Glomerular visceral epithelial cell (primary cell): ENCODE data around the gene ANK3.

Experiments
- DNase-seq: peaks from one replicate; pipeline ENCODE4 v3.0.0-alpha.2; 2016; ENCODE audit errors: extremely low spot score

Gene ANK3

DNA sequence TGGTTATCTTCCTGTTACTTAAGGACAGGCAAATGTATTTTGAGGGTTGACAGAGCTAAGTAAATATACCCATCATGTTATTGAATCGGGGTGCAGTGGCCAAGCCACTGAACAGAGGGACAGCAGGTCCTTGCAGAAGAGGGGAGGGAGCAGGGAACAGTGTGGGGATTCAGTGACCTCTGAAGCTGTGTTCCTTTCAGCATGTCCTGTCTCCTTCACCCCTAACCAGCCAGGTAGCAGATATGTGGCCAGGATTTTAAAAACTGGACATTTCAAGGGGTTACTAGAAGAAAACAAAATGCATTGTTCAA is 12.7 kb downstream of the ANK3 start:
- DNase-seq, result no peak

GRCh38 chr10:60376221-60377041 is 13.2 kb downstream of the ANK3 start:
- no peak for DNase-seq

DNA sequence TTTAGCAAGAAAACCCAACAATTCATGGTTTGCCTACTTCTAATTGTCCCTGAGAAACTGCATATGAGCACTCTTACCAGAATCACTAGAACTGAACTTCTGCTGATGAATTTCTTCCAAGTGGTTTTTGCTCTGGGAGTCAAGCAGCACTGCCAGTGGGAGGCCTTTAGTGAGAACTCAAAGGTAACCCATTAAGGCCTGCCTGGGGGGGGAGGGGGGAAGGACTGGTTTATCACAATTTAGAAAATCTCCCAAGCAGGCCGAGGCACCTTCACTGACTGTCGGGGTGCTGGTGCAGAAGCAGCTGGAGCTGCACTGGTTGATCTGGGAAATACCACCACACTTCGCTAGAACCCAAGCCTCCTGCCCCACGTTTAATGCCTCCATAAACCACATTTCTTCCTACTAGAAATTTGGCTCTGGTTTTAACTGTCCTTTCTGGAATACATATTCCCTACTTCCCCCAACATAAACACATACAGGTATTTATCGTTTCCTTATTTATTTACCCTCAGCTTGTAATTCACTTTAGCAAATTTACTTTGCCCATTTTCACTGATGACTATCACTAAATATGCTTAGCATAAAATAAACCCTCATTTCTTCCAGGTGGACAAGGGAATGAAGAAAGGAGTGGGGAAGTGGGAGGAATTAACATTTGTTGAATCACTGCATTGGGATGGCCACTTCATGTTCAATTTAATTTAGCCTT is 14.2 kb downstream of the ANK3 start:
- no peak for DNase-seq

GRCh38 chr10:60374836-60375235 is 14.8 kb downstream of the ANK3 start:
- DNase-seq, result no peak

GRCh38 chr10:60372436-60372835 is 17.2 kb downstream of the ANK3 start:
- DNase-seq, result no peak

DNA sequence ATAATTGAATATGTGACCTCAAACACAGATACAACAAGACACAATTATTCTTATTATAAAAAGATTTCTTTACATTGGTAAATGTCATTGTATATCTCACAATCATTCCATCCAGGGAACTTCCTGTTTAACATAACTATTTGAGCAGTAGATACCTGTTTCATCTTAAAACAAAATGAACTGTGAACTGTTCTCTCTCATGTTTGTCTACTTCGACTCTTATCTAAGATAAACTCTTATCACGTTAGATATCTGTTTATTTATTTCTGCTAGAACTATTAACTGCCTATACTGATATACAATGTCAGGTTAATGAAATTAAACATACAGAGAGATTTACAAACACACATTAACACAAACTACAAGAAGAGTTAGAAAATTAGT is 20.1 kb downstream of the ANK3 start:
- no peak for DNase-seq

DNA sequence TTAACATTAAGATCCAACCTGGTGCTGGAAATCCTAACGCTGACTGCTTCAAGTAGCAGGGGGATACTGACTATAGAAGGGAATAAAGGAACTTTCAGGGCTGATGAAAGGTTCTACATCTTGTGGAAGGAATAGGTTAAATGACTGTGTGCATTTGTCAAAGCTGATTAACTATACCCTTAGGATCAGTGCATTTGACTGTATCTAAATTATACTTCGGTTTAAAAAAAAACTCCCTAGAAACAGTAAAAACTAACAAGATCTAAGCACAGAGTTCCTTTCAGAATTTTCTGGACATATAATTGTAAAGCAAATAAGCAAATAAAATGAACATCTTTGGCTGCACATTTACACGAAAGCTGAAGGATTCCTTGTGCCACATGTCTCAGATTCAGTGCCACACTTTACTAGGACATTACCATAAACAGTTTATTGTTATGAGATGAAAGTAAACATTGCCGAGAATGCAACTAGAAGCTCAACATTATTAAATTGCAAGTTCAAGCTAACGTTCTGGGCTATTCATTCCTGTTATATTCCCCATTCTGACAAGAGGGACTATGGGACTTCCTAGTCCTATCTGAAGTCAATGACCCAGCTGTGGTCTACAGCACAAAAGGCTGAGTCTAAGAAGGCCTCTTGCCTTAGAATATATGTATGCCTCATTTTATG is 20.7 kb downstream of the ANK3 start:
- DNase-seq, result no peak

GRCh38 chr10:60367901-60368300 is 21.8 kb downstream of the ANK3 start:
- DNase-seq, result no peak

DNA sequence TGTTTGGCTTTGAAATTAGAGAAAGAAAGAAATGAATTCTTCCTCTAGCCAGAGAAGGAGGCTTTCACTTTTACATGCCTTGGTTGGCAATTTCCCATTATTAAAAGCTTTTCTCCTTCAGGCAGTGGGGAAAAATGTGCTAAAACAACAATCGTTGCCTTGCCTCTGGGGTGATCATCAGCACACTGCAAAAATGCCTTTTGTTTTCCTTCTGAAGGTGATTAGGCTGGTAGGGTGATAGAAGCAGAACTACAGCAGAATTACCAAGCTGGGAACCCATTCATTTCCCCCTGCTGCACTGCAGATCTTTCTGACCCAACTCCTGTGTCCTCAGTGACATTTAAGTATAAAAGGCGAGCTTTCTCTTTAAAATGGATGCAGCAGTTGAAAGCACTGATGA is 22.2 kb downstream of the ANK3 start:
- no peak for DNase-seq

DNA sequence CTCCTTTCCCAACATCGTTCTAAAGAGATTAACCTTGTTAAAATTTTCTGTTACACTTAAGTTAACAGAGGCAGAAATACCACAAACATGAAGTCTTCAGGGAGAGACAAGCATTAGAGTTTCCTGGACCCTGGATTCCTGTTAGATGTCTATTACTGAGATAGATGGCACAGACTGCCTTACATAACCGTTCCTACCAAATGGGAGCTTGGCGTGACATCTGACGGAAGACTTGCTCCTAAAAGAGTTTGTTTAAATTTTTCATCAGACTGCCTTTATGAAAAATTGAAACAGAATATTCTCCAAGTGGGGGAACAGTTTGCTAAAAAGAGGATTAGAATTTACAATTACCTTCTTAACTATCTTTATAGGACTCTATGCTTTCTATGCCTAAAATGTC is 22.7 kb downstream of the ANK3 start:
- no peak for DNase-seq

DNA sequence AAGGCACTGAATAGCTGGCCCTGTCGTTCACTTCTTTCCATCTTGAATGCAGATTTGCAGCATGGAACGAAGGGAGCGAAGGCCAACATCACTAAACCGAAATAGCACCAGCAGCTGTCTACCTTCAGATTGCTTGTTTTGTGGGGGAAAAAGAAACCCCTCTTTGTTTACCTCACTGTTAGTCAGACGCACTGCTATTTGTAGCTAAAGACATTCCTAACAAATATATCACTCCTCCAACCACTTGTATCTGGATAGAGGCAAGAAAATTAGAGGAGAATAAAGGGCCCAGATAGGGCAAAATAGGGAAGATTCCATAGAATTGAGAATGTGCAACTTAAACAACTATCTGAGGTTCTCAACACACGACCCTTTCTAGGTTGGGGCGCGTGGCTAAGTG is 26.5 kb downstream of the ANK3 start:
- no peak for DNase-seq

- no peak for DNase-seq
These were observed 27.2 kb downstream of the ANK3 start for GRCh38 chr10:60362461-60362860.

GRCh38 chr10:60359066-60359465 is 30.6 kb downstream of the ANK3 start:
- no peak for DNase-seq

- no peak for DNase-seq
These were observed 31.4 kb downstream of the ANK3 start for GRCh38 chr10:60358282-60358681.

DNA sequence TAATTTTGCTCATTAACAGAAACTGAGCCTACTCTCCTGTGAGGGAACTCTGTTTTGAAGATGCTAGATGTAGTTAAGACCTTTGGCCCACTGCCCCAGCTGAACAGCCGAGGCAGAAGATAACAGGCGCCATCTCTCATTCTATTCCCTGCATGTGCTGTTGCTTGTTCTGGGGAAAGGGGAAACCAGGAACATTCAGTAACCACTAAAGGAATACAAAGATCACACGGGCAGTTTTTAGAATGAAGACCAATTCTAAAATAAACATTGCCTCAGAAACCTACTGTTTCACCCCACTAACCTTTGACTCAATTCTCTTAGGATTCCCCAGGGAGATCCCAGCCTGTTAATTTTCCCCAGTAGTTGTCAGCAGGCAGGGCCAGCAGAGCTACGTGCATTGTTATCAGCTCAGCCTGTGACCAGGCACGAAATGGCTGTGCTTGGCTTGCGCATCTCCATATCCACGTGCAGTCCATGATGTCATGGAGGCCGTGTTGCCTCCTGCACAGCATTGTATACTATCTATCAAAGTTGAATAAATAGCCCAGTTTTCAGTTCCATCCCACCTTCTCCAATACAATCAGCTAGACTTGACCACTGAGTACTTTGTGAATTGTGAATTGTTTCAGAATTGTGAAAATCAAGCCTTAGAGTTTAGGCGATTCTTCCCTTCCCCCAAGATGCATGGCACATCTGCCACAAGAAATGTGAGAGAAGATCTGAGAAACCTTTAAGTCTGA is 36.0 kb downstream of the ANK3 start:
- DNase-seq, result no peak

DNA sequence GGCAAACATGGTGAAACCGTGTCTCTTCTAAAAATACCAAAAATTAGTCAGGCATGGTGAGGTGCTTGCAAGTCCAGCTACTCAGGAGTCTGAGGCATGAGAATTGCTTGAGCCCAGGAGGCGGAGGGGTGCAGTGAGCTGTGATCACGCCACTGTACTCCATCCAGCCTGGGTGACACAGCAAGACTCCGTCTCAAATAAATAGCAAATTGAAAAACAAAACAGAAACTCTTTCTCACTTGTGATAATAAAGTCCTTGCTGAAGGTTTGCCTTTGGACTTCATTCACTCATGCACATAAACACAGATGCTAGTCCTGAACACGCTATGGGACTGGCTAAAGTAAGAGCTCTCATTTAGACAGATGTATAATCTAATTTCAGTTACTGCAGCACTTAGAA is 37.6 kb downstream of the ANK3 start:
- no peak for DNase-seq

GRCh38 chr10:60351191-60351853 is 38.4 kb downstream of the ANK3 start:
- no peak for DNase-seq

DNA sequence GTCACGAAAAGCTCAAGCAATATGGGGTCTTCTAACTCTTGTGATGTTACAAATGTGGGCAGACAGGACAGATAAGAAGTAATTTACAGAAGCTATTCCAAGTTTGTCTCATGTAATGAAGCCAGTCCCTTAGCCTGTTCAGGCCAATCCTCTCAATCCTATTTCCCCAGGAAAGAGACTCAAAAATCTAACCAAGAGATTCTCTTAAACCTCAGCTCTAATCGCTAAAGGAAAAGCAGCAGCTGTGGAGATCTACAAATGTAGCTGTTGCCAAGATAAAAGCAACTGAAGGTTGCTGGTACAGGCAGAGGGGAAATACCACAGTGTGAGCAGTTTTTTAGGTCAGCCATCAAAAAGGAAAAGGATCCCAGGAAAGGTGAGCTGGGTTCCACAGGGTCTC is 39.3 kb downstream of the ANK3 start:
- no peak for DNase-seq

GRCh38 chr10:60349426-60349825 is 40.2 kb downstream of the ANK3 start:
- no peak for DNase-seq

DNA sequence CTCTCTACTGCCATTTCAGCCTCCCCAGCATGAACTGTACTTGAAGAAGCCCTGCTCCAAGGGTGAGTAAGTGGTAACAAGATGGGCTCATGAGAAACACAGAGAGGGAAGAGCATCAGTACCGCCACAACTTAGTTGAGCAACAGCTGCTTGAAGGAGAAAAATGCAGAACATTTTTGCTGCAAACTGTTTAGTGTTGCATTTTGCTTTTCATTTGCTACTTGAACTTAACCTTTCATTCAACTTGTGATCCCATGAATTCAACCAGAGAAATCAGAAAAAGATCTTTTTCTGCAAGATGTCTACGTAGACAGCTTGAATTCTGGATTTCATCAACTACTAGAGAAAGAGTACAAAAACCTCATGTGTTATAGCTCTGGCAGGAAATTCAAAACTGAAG is 40.7 kb downstream of the ANK3 start:
- no peak for DNase-seq

DNA sequence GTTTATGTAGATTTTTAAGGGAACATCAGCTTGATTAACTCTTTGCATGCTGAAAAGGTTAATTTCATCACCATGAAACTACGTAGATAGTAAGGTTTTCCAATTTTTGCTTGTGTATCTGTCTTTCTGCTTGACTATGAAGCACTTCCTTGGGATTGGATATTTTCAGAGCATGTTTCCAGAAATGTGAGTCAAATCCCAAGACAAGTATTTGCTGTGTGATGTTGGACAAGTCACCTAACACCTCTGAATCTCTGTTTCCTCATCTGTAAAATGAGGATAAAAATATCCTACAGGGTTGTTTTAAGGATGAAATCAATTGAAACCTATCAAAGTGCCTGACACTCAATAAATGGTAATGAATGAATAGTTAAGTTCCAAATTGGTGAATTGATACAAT is 42.4 kb downstream of the ANK3 start:
- no peak for DNase-seq

DNA sequence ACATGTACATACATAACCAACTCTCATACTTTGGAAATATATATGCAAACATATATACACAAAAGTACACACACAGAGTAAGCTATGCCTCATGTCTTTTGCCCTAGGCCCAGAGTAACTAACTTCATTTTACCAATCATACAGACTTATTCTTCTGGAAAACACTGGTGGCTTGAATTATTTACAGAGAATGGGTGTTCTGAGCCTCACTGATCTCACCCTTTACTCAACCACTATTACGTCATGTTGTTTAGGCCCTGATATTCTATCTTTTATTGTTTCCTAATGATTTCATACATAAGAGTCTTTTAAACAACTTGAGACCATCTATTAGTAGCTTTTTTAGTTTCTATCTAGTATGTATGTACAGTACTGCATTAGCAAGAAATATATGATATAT is 43.0 kb downstream of the ANK3 start:
- DNase-seq, result no peak
